Right ventricle myocardium inferior (tissue), 1 donor: ENCODE data around the gene HMBS. TPM values are rescaled to one million over a fixed set of nuclear protein-coding genes. Genes with fewer than 3 reads are reported as not detected.

ENCODE experiments used
- total RNA-seq: library from RNA; stranded (reverse); fragmentation: NEBNext Ultra II Directional; extraction: Animal tissue kit (Norgen Biotek cat#: 25700); gene quantifications from one replicate; pipeline ENCODE4 v1.2.1, GENCODE V29; 2021
- donor health status: DM: no; HTN: yes; CAD: no; lungs with severe emphysema.

HMBS gene
- total RNA-seq, 1 donor from 2014 or later = 22.8 TPM

Other genes with a start within 250 kb of the HMBS start
- gene CXCR5, start 201.0 kb upstream of the HMBS start, total RNA-seq = not detected
- 44.5 TPM for gene BCL9L, start 159.0 kb upstream of the HMBS start, total RNA-seq
- not detected for gene UPK2, start 128.6 kb upstream of the HMBS start, total RNA-seq
- gene FOXR1, start 113.1 kb upstream of the HMBS start, total RNA-seq = not detected
- 9.1 TPM for gene CENATAC, start 86.7 kb upstream of the HMBS start, total RNA-seq
- gene RPS25, start 66.5 kb upstream of the HMBS start, total RNA-seq = 876 TPM
- 29.6 TPM for gene TRAPPC4, start 66.1 kb upstream of the HMBS start, total RNA-seq
- gene SLC37A4, start 54.0 kb upstream of the HMBS start, total RNA-seq = 7.2 TPM
- 78.3 TPM for gene HYOU1, start 27.7 kb upstream of the HMBS start, total RNA-seq
- gene VPS11, start 17.1 kb upstream of the HMBS start, total RNA-seq = 19.3 TPM
- 21.1 TPM for gene DPAGT1, start 17.0 kb downstream of the HMBS start, total RNA-seq
- gene C2CD2L, start 22.5 kb downstream of the HMBS start, total RNA-seq = 11.8 TPM
- gene HINFP, start 36.7 kb downstream of the HMBS start, total RNA-seq = 13.0 TPM
- 1.3 TPM for gene ABCG4, start 64.2 kb downstream of the HMBS start, total RNA-seq
- 32.4 TPM for gene NLRX1, start 83.8 kb downstream of the HMBS start, total RNA-seq
- gene NHERF4, start 100.6 kb downstream of the HMBS start, total RNA-seq = not detected
- gene CBL, start 121.5 kb downstream of the HMBS start, total RNA-seq = 7.1 TPM
- gene MCAM, start 232.2 kb downstream of the HMBS start, total RNA-seq = 68.7 TPM
- 13.1 TPM for gene RNF26, start 249.6 kb downstream of the HMBS start, total RNA-seq